Ureter (tissue), 1 donor: ENCODE measurements around the gene C1QB. TPM values are rescaled to one million over a fixed set of nuclear protein-coding genes. Genes with fewer than 3 reads are reported as not detected.
"Not testable (repeated sequence)": the region's sequence is repeated elsewhere in the genome, so short reads cannot be mapped to it uniquely, and the experiment has no call there.

ENCODE experiments used
- DNase-seq: peaks from one replicate; pipeline ENCODE4 v3.0.0-alpha.2; 2020; ENCODE audit warnings: low spot score
- total RNA-seq: library from RNA; stranded (reverse); gene quantifications from one replicate; pipeline ENCODE4 v1.2.4, GENCODE V29; 2023
- donor health status: DM: yes; HTN: yes; CAD: no.

The C1QB gene
- total RNA-seq, 1 donor from 2014 or later: 92.9 TPM

DNA sequence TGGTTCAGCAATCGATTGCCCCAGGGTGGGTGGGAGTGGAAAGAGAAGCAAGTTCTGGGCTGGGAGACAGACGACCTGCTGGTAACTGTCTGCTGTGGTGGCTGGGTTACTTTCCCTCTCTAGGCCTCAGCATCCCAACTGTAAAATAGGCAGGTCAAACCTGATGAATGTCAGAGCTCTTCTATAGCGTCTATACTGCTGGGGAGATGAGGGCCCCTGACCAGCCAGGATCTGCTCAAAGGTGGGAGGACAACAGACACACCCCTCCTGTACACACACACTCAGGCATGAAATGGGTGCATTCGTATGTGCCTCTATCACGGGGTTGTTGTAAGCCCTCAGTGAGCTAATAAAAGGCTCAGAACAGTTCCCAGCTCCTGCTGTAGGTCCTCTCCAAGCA, 44.9 kb downstream of the C1QB start:
- no peak for DNase-seq

DNA sequence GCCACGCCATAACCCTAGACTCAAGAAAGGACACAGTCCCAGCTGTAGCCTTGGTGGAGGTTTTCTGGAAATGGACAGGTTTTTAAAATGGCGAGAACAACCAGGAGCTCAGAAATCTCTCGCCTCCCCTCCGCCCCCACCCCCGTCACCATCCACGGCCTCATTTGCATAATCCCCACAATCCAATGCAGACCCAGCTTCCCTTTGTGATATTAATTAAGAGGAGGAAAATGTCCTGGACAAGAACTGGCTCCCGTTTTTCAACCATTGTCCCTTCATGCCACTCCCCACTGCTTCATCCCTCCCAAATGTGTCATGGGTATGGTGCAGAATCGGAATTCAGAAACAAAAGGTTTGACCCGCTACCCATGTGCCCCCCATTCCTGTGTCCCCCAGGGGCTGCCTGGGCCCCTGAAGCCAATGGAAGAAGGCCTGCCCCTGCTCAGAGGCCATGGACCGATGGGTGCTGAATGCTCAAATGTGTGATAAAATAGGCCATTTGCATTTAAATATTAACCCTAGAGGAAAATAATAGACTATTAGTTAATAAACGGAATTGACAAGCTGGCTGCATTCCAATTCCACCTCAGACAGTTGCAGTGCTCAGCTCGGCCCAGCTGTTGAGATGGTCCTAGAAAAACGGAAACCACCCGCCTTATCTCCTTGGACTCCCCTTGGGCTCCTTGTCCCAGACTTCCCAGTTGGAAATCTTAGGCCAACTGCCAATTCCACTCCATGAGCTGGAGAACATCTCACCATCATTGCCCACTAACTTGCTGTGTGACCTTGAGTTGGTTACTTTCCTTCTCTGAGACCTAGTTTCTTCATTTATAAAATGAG, 46.9 kb downstream of the C1QB start:
- no peak for DNase-seq

DNA sequence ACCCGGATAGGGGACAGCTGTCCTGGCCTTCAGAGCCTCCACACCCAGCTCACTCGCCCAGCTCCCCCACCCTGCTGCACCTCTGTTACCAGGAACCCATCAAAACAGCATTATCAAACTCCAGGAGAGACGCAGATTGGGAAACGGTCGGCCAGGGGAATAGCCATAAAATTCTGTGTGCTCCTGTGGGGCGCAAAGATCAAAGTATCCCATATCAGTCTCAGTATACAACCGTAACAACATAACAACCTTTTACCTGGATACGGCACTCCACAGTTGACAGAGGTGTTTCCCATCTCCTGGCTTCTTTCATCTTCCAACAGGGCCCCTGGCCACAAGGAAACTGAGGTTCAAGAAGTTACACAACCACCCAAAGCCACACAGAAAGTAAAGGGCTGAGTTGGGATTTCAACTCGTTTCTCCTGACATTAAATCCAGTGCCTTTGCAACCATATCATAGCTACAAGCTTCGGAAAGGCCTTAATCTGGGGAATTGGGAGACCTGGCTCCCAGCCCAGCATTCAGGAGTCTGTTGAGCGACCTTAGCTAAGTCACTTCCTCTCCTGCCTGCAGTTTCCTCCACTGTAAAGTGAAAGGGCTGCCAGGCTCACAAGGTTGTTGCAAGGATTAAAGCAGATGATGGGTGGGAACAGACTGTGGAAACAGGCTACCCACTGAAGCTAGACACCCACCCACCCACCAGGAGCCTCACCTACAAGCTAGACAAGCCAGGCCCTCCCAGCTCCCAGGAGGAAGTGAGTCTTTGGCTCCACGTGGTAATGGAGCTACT, 49.5 kb downstream of the C1QB start:
- no peak for DNase-seq

DNA sequence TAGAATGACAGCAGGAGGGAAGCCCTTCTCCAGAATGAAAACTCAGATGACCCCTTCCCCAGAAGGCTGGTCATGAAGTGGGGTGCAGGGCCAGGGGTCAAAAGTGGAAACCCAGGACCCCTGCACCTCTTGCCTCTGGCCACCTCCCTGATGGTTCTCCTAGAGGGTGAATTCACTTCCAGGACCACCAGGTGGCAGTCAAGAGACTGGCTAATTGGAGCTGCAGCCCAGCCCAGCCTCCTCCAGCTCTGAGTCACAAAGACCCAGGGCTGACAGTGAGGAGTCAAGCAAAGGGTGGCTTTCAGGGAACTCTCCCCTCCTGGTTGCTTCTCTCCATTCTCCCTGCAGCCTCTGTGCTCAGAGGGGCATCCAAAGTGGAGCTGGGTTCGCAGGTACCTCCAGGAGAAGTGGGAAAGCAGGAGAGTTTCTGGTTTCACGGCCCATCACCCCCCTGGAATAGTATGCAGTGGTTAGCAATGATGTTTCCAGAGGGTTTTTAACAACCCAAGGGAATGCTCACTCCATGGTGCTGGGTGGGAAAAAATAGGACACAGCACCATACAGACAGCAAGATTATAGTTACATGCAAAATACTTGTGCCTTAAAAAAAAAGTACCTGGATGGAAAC, 51.5 kb downstream of the C1QB start:
- DNase-seq: peak; percentile 89

DNA sequence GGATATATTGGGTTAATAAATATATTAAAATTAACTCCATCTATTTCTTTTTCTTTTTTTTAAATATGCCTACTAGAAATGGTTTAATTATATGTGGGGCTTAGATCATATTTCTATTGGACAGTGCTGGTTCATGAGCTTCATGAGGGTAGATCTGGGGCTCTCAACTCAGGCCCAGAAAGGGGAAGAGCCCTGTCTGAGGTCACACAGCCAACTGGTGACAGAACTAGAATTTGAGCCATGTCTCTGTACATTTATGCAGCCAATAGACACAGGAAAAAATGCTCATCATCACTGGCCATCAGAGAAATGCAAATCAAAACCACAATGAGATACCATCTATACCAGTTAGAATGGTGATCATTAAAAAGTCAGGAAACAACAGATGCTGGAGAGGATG, 52.5 kb downstream of the C1QB start:
- no peak for DNase-seq

DNA sequence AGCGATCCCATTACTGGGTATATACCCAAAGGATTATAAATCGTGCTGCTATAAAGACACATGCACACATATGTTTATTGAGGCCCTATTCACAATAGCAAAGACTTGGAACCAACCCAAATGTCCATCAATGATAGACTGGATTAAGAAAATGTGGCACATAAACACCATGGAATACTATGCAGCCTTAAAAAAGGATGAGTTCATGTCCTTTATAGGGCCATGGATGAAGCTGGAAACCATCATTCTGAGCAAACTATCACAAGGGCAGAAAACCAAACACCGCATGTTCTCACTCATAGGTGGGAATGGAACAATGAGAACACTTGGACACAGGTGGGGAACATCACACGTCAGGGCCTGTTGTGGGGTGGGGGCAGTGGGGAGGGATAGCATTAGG, 53.1 kb downstream of the C1QB start:
- DNase-seq: not testable (repeated sequence)

DNA sequence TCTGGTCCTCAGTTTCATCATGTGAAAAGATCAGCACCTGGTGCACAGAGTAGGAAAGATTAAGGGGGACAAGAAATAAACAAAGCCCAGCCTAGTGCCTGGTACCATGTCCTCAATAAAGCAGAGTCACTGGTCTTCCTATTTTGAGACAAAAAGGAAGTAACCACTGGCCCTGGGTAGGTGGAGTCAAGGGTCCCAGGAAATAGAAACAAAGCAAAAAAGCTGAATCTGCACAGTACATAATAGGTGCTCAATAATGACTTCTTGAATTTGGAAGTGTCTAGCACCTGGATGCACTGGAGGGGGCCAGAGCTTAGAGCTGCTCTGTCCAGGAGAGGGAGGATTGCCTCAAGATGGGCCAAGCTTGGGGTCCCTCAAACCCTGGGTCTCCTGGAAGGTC, 55.7 kb downstream of the C1QB start:
- DNase-seq: no peak

DNA sequence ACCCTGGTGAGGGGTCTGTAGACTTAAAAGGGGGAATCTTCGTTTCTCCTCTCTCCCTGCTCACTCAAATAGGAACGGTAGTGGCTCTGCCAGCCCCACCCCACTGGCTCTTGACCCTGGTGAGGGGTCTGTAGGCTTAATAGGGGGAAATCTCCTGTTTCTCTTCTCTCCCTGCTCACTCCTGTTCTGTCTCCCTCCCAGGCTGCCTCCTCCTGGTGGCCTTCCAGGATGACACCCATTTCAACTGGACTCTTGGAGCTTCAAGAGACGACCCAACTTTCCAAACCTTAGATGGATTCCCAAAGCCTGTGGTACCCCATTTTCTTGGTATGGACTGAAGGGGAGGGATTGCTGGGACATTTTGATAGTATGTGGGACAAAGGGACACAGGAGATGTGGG, 56.2 kb downstream of the C1QB start:
- no peak for DNase-seq

DNA sequence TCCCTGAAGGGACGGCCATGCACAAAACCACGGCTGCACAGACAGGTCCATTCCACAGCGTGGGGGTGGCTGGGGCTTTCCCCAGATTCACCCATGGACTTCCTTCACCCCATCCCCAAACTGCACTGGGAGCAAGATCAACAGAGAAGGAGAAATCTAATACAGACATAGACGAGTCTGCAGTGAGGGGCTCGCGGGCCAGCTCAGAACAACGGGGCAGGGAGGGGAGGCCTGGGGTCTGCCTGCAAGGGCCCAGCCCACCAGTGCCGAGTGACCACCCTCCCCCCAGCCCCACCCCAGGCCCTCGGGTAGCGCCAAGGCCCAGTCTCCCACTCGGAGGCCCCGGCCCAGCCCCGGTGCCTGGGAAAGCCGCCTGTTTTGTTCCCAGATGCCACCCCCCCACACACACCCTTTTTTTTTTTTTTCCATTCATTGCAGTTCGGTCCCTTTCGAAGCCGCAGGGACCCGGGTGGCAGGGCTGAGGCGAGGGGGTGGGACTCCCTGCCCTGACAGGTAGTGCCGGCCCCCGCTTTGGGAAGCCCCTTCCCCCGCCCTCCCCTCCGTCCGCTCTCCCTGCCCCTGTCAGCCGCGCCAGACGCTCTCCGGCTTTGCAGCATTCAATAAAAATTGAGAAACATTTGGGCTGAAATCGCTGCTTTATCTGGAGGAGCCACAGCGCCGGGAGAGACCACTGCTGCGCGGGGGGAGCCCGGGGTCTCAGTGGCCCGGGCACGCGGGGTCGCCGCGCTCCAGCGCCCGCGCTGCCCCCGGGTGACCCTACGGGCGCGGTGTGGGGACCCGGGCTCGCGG, 57.1 kb downstream of the C1QB start:
- DNase-seq: no peak

DNA sequence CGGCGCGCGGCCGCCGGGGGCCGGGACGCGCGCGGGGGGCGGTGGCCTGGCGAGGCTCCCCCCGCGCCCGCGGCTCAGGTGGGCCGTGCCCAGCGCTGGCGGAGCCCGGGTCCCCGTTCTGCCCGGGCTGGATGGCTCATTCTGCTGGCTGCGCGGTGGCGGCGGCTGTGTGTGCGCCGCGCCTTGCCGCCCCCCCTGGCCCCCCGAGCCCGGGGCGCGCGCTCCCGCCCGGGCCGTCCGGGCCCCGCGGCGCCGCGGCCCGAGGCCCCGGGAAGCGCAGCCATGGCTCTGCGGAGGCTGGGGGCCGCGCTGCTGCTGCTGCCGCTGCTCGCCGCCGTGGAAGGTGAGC, 57.6 kb downstream of the C1QB start, which contains the start of gene EPHB2:
Gene EPHB2, plus strand, starts transcription at position 139 of the 349 bp plus-strand sequence. Its CDS starts 144 bp downstream, at position 283.
- no peak for DNase-seq

DNA sequence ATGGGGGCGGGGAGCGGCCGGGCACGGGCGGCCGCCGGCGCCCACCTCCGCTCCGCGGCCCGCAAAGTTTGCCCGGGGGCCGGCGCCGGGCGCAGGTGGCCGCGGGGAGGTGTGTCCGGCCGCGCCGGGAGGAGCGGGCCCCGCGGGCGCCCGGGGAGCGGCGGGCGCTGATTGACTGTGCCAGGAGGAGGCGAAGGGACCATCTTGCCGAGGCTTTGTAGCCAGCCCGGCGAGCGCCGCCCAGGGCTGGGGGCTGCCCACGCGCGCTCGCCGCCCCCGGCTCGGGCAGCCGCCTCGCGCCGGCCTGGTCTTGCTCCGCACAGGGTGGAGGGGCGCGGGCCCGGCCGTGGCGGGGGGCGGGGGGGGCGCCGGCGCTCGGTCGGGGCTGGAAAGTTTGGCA, 58.0 kb downstream of the C1QB start:
- DNase-seq: no peak

Other genes with a start within 250 kb of the C1QB start
- gene ZBTB40, start 201.4 kb upstream of the C1QB start, total RNA-seq: 22.4 TPM
- not detected for gene EPHA8, start 89.7 kb upstream of the C1QB start, total RNA-seq
- 64.0 TPM for gene C1QA, start 16.6 kb upstream of the C1QB start, total RNA-seq
- gene C1QC, start 9.6 kb upstream of the C1QB start, total RNA-seq: 85.3 TPM
- gene EPHB2, start 57.6 kb downstream of the C1QB start, total RNA-seq: 14.6 TPM